Neural progenitor cell (in vitro differentiated cells): Measurements from ENCODE around the gene SV2B. TPM values are rescaled to one million over a fixed set of nuclear protein-coding genes. Genes with fewer than 3 reads are reported as not detected.

ENCODE experiments used
- DNase-seq: peaks from one replicate; pipeline ENCODE4 v3.0.0-alpha.2; 2016; ENCODE audit warnings: low spot score
- H2AFZ ChIP-seq: fragments of 200-600 bp; sonication (generic); replicated peaks from 2 replicates; pipeline ENCODE4 v1.6.1; 2016; ENCODE audit warnings: antibody characterized with exemption
- H3F3A ChIP-seq: fragments of 200-600 bp; sonication (generic); 2 replicates; pipeline ENCODE4 v1.6.1; 2016; ENCODE audit warnings: antibody characterized with exemption, low read depth
- H3K27ac ChIP-seq: fragments of 200-600 bp; sonication (generic); 2 replicates; pipeline ENCODE4 v1.5.1; 2016; ENCODE audit warnings: mild to moderate bottlenecking
- H3K27me3 ChIP-seq: fragments of 200-600 bp; sonication (generic); 2 replicates; pipeline ENCODE4 v1.6.1; 2016; ENCODE audit warnings: mild to moderate bottlenecking, moderate library complexity
- H3K36me3 ChIP-seq: fragments of 200-600 bp; sonication (generic); 2 replicates; pipeline ENCODE4 v1.5.1; 2016
- H3K4me1 ChIP-seq: fragments of 200-600 bp; sonication (generic); 2 replicates; pipeline ENCODE4 v1.6.1; 2016; ENCODE audit warnings: mixed run types
- H3K4me2 ChIP-seq: fragments of 200-600 bp; sonication (generic); 2 replicates; pipeline ENCODE4 v1.6.1; 2016
- H3K4me3 ChIP-seq: fragments of 200-600 bp; sonication (generic); 2 replicates; pipeline ENCODE4 v1.5.1; 2016
- H3K79me2 ChIP-seq: fragments of 200-600 bp; sonication (generic); 2 replicates; pipeline ENCODE4 v1.6.1; 2016; ENCODE audit warnings: low read depth
- H3K9ac ChIP-seq: fragments of 200-600 bp; sonication (generic); 2 replicates; pipeline ENCODE4 v1.6.1; 2016
- H3K9me3 ChIP-seq: fragments of 200-600 bp; sonication (generic); 2 replicates; pipeline ENCODE4 v1.5.1; 2016; ENCODE audit warnings: low read depth
- H4K20me1 ChIP-seq: fragments of 200-600 bp; sonication (generic); 2 replicates; pipeline ENCODE4 v1.6.1; 2016; ENCODE audit warnings: low read depth
- H3K27ac Mint-ChIP-seq: 3 replicates; pipeline ENCODE4 v1.8.0; 2021; ENCODE audit warnings: mixed read lengths
- H3K27me3 Mint-ChIP-seq: 2 replicates; pipeline ENCODE4 v1.8.0; 2022; ENCODE audit warnings: low read depth, mild to moderate bottlenecking, inconsistent platforms, moderate library complexity, mixed read lengths; ENCODE audit not compliant: insufficient read depth
- H3K36me3 Mint-ChIP-seq: 3 replicates; pipeline ENCODE4 v1.8.0; 2021; ENCODE audit warnings: mixed read lengths
- H3K4me1 Mint-ChIP-seq: 3 replicates; pipeline ENCODE4 v1.8.0; 2021; ENCODE audit warnings: mixed read lengths
- H3K4me3 Mint-ChIP-seq: 3 replicates; pipeline ENCODE4 v1.8.0; 2021; ENCODE audit warnings: mild to moderate bottlenecking, moderate library complexity, mixed read lengths
- H3K9me3 Mint-ChIP-seq: 3 replicates; pipeline ENCODE4 v1.8.0; 2020; ENCODE audit warnings: mixed read lengths
- EZH2 ChIP-seq: fragments of 200-600 bp; sonication (generic); IDR thresholded peaks from 2 replicates; pipeline ENCODE4 v1.6.1; 2017; ENCODE audit warnings: antibody characterized with exemption, mild to moderate bottlenecking, moderate library complexity
- EZH2phosphoT487 ChIP-seq: fragments of 200-600 bp; sonication (generic); IDR thresholded peaks from 2 replicates; pipeline ENCODE4 v1.6.1; 2017; ENCODE audit warnings: antibody characterized with exemption
- total RNA-seq: library from RNA; depleted of rRNA; stranded (reverse); fragments of >200 nt; gene quantifications from 2 replicates; pipeline ENCODE4 v1.2.3, GENCODE V29; 2015; ENCODE audit warnings: low replicate concordance
- TF ChIP-seq, protein P1 (sequence below): fragments of 200-600 bp; sonication (generic); IDR thresholded peaks from 2 replicates; pipeline ENCODE4 v1.5.1; 2017; ENCODE audit warnings: antibody characterized with exemption, mild to moderate bottlenecking

SV2B gene
- total RNA-seq, 1 donor from 2014 or later: 0.02 TPM

DNA sequence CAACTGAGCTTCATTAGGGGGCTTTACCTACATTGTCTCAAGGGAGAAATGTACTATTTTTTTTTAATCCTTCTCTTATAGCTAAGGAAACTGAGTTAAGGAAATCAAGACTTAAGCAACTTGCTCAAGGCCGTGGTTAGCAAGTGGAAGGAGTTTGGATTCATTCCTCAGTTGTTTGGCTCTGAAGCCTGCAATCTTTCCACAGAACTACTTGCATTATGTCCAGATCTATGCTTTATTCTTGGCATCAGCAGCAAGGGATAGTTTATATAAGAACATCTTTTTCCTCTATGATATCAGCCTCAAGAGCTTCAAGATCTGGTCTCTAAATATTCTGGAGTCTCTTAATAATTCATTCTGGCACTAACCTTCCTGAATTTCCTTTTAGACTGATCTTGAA, 182.4 kb downstream of the SV2B start:
- Histone ChIP-seq H3K27ac (no peak overlapping the region), H3K9me3 (no peaks in the 10 kb centered on the region)
- H3K27ac Mint-ChIP-seq: no peak overlapping the region

DNA sequence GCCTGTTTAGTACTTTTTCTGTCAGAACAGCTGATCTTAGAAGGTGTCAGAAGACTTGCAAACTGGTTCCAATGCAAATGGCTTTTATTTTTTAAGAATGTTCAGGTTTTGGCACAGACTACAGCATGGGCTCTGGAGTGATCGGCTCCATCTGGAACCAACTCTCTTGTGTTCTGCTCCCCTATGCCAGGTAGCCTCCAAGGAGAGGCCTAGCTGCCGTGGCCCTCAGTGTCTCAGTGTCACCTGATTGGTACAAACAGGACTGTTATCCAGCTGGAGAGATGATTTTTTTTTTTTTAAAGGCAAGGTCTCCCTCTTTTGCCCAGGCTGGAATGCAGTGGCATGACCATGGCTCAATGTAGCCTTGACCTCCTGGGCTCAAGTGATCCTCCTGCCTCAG, 183.1 kb downstream of the SV2B start:
- H3K27ac Mint-ChIP-seq: no peak overlapping the region
- Histone ChIP-seq H4K20me1 (no peaks in the 10 kb centered on the region), H3K4me1 (no peaks in the 10 kb centered on the region), H3K79me2 (no peaks in the 10 kb centered on the region), H3K4me2 (no peak overlapping the region), H3K27me3 (no peaks in the 10 kb centered on the region), H3K36me3 (no peaks in the 10 kb centered on the region), H3K27ac (no peak overlapping the region), H3K9ac (no peak overlapping the region), H3F3A (no peaks in the 10 kb centered on the region), H3K4me3 (no peak overlapping the region), H3K9me3 (no peaks in the 10 kb centered on the region), H2AFZ (no peak overlapping the region)
- TF ChIP-seq EZH2phosphoT487: no peak
- TF ChIP-seq, protein P1, sequence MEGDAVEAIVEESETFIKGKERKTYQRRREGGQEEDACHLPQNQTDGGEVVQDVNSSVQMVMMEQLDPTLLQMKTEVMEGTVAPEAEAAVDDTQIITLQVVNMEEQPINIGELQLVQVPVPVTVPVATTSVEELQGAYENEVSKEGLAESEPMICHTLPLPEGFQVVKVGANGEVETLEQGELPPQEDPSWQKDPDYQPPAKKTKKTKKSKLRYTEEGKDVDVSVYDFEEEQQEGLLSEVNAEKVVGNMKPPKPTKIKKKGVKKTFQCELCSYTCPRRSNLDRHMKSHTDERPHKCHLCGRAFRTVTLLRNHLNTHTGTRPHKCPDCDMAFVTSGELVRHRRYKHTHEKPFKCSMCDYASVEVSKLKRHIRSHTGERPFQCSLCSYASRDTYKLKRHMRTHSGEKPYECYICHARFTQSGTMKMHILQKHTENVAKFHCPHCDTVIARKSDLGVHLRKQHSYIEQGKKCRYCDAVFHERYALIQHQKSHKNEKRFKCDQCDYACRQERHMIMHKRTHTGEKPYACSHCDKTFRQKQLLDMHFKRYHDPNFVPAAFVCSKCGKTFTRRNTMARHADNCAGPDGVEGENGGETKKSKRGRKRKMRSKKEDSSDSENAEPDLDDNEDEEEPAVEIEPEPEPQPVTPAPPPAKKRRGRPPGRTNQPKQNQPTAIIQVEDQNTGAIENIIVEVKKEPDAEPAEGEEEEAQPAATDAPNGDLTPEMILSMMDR: no peak
- no peak for TF ChIP-seq EZH2
- H3K27me3 Mint-ChIP-seq: peaks cover 6% of the 10 kb centered on the region
- H3K4me1 Mint-ChIP-seq: peaks cover 6% of the 10 kb centered on the region
- H3K9me3 Mint-ChIP-seq: no peaks in the 10 kb centered on the region
- H3K36me3 Mint-ChIP-seq: no peaks in the 10 kb centered on the region
- H3K4me3 Mint-ChIP-seq: no peak overlapping the region
- DNase-seq: no peak

More for the DNA sequence above, 182.4 kb downstream of the SV2B start:
- Mint-ChIP-seq H3K36me3 (no peaks in the 10 kb centered on the region), H3K4me3 (no peak overlapping the region), H3K4me1 (peaks cover 6% of the 10 kb centered on the region), H3K27me3 (peaks cover 4% of the 10 kb centered on the region), H3K9me3 (no peaks in the 10 kb centered on the region)
- Histone ChIP-seq H4K20me1 (no peaks in the 10 kb centered on the region), H3K4me3 (no peak overlapping the region), H3K36me3 (no peaks in the 10 kb centered on the region), H2AFZ (no peak overlapping the region), H3K79me2 (no peaks in the 10 kb centered on the region), H3K9ac (no peak overlapping the region), H3K4me2 (no peak overlapping the region), H3K27me3 (no peaks in the 10 kb centered on the region), H3F3A (no peaks in the 10 kb centered on the region), H3K4me1 (no peaks in the 10 kb centered on the region)
- DNase-seq: no peak
- TF ChIP-seq EZH2phosphoT487 (no peak), EZH2 (no peak)
- TF ChIP-seq, protein P1: no peak

DNA sequence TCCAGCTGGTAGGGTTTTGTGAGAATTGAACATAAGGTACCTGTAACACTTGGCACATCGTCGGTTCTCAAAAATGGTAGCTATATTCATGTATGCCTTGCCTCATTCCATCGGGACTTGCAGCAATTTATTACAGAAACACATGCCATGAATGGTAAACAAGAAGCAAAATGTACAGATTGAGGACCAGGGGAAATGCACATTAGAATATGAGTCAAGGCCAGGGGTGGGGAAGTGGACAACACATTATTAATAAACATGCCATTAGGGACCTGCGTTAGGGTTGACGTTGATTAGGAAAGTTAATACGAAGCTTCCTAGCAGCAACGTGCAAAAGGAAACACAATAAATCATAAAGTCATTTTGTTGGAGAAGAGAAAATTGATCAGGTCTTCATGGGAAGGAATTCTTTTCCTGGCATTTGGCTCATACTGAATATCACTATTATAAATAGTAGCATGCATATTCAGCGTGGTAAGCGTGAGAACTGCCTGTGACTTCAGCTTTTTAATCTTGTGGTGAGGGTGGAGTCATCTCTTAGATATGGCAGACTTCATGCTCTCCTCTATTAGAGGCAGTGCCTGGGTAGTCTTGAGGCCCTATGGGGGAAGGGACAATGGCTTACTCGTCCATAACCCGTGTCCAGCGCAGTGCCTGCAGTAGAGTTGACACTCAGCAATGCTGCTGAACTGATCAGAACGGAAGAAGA, 184.9 kb downstream of the SV2B start:
- H3K4me3 Mint-ChIP-seq: no peak overlapping the region
- H3K9me3 Mint-ChIP-seq: no peaks in the 10 kb centered on the region
- no peaks in the 10 kb centered on the region for H3K9me3 ChIP-seq
- H3K79me2 ChIP-seq: no peaks in the 10 kb centered on the region
- no peak for DNase-seq
- H3K36me3 ChIP-seq: no peaks in the 10 kb centered on the region
- H3K4me1 Mint-ChIP-seq: peaks cover 5% of the 10 kb centered on the region
- H3K4me3 ChIP-seq: no peak overlapping the region
- H3K27me3 ChIP-seq: no peaks in the 10 kb centered on the region
- no peaks in the 10 kb centered on the region for H3K4me1 ChIP-seq
- no peak overlapping the region for H2AFZ ChIP-seq
- H3K9ac ChIP-seq: no peak overlapping the region
- no peaks in the 10 kb centered on the region for H4K20me1 ChIP-seq
- H3K27ac Mint-ChIP-seq: no peak overlapping the region
- no peaks in the 10 kb centered on the region for H3F3A ChIP-seq
- H3K27ac ChIP-seq: no peak overlapping the region
- H3K27me3 Mint-ChIP-seq: peaks cover 6% of the 10 kb centered on the region
- TF ChIP-seq EZH2: no peak
- TF ChIP-seq, protein P1: no peak
- no peak for TF ChIP-seq EZH2phosphoT487
- H3K4me2 ChIP-seq: no peak overlapping the region
- no peaks in the 10 kb centered on the region for H3K36me3 Mint-ChIP-seq
